SK-N-MC (cell line): ENCODE results near the gene PLK3.

Experiments used
- EZH2 ChIP-seq: fragments of 200-600 bp; sonication (generic); IDR thresholded peaks from one replicate; pipeline ENCODE4 v1.6.1; 2017; ENCODE audit warnings: antibody characterized with exemption
- FOXP2 ChIP-seq: optimal IDR thresholded peaks from 2 replicates; pipeline ENCODE3; 2011; ENCODE audit warnings: mild to moderate bottlenecking, moderate library complexity; ENCODE audit not compliant: insufficient read depth; ENCODE audit errors: extremely low read length, control extremely low read depth
- POLR2AphosphoS5 ChIP-seq: IDR thresholded peaks from 2 replicates; pipeline ENCODE4 v1.6.1; 2012; ENCODE audit warnings: mild to moderate bottlenecking, low read depth, low read length, borderline replicate concordance

- TF ChIP-seq EZH2, result no peak
- no peak for TF ChIP-seq FOXP2
- TF ChIP-seq POLR2AphosphoS5, result no peak
These were observed 23.5 kb upstream of the PLK3 start for GRCh38 chr1:44776730-44777068.
